K562 (cell line): ENCODE measurements around the gene ASPDH. TPM values are rescaled to one million over a fixed set of nuclear protein-coding genes. Genes with fewer than 3 reads are reported as not detected.

Source experiments
- BHLHE40 ChIP-seq: IDR thresholded peaks from 2 replicates; pipeline ENCODE4 v1.6.1; 2011; ENCODE audit warnings: low read length, improper control_type of control experiment
- HDAC3 ChIP-seq: fragments of 450-650 bp; IDR thresholded peaks from 2 replicates; pipeline ENCODE4 v1.6.1; 2018; ENCODE audit warnings: borderline replicate concordance, mild to moderate bottlenecking, moderate library complexity; ENCODE audit not compliant: partially characterized antibody
- MCM5 ChIP-seq: fragments of 450-650 bp; IDR thresholded peaks from 2 replicates; pipeline ENCODE4 v1.6.1; 2016; ENCODE audit warnings: low read depth
- SP2 ChIP-seq: IDR thresholded peaks from 2 replicates; pipeline ENCODE4 v1.6.1; 2011; ENCODE audit warnings: mild to moderate bottlenecking, low read depth, low read length, moderate library complexity; ENCODE audit not compliant: poor library complexity, severe bottlenecking; ENCODE audit errors: extremely low read depth
- SREBF2 ChIP-seq: sonication (generic); formaldehyde crosslinking; IDR thresholded peaks from 2 replicates; pipeline ENCODE4 v1.4.0; 2020; ENCODE audit warnings: mild to moderate bottlenecking, missing genetic modification reagents
- ZBTB1 ChIP-seq: sonication (generic); formaldehyde crosslinking; IDR thresholded peaks from 2 replicates; pipeline ENCODE4 v1.8.1; 2023; ENCODE audit warnings: missing genetic modification reagents, low read depth, mild to moderate bottlenecking, borderline replicate concordance
- ZNF57 ChIP-seq: fragments of 450-650 bp; formaldehyde crosslinking; IDR thresholded peaks from 2 replicates; pipeline ENCODE4 v1.4.0; 2020; ENCODE audit warnings: mild to moderate bottlenecking, moderate library complexity
- polyA plus RNA-seq, 8 experiments: library from polyadenylated mRNA; depleted of rRNA in 4 of 8; stranded (reverse) in 5 of 8; unstranded in 3 of 8; fragments of >200 nt; fragmentation: Nextera tagmentation in 2 of 8; fragmentation: Illumina TruSeq in 1 of 8; extraction: Ambion mirVana in 2 of 8; extraction: Trizol in 1 of 8; gene quantifications; 2 replicates each; pipeline versions ENCODE4 v1.2.1 to v1.2.3, GENCODE V29; 2011 to 2014; ENCODE audit warnings: inconsistent platforms in 1 of 8, missing spikeins in 1 of 8
- total RNA-seq, 7 experiments: library from RNA; depleted of rRNA in 6 of 7; stranded (reverse); fragments of >200 nt in 6 of 7; fragmentation: Illumina TruSeq in 2 of 7; extraction: Trizol in 2 of 7; gene quantifications; 2 replicates each; pipeline versions ENCODE4 v1.2.1 to v1.2.3, GENCODE V29; 2011 to 2021; ENCODE audit warnings: low replicate concordance in 1 of 7
- TF ChIP-seq, protein P1 (sequence below): IDR thresholded peaks from 2 replicates; pipeline ENCODE4 v1.6.1; 2011; ENCODE audit warnings: borderline replicate concordance, low read depth, mild to moderate bottlenecking, moderate library complexity, low read length; ENCODE audit not compliant: insufficient read depth, poor library complexity, severe bottlenecking

Gene ASPDH
- total and polyA plus RNA-seq, 9 of the 15 experiments (the other 6 are each of a cell fraction or from before 2014, with no cell fraction given), result not detected

DNA sequence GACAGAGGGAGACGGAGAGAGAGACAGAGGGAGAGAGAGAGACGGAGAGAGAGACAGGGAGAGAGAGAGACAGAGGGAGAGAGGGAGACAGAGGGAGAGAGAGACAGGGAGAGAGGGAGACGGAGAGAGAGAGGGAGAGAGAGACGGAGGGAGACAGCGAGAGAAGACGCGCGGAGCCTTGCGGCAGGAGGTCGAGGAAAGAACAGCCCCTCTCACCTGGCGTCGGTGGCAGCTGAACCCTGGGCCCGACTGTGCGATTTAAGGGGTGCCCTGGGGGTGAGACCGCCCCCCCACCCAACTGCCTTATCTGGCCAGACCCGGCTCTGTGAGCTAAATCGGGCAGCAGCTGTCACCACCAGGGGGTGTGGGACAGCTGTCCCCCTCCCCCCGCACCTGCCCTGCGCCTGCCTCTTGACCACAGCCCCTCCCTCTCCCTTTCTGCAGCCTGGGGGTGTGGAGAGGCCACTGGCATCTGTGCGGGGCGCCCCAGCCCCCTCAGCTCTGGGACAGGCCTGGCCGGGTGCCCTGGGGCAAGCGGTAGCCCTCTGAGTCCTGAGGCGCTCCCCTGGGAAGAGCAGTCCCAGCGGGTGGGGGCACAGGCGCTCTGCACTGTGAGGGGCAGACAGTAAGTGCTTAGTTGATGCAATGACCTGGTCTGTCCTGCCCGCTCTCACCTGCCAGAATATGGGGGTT is 13.5 kb downstream of the ASPDH start (continued):
- TF ChIP-seq, protein P1, sequence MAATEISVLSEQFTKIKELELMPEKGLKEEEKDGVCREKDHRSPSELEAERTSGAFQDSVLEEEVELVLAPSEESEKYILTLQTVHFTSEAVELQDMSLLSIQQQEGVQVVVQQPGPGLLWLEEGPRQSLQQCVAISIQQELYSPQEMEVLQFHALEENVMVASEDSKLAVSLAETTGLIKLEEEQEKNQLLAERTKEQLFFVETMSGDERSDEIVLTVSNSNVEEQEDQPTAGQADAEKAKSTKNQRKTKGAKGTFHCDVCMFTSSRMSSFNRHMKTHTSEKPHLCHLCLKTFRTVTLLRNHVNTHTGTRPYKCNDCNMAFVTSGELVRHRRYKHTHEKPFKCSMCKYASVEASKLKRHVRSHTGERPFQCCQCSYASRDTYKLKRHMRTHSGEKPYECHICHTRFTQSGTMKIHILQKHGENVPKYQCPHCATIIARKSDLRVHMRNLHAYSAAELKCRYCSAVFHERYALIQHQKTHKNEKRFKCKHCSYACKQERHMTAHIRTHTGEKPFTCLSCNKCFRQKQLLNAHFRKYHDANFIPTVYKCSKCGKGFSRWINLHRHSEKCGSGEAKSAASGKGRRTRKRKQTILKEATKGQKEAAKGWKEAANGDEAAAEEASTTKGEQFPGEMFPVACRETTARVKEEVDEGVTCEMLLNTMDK, result peak; percentile 60
- TF ChIP-seq HDAC3, result no peak
- 0 out of 2 replicates have a peak, but pooled peaks have one; percentile 36 for TF ChIP-seq ZBTB1 (CRISPR knock-in tag)
- no peak for TF ChIP-seq ZNF57 (CRISPR knock-in tag)
- TF ChIP-seq BHLHE40, result peak; percentile 52
- no peak for TF ChIP-seq MCM5
- no peak for TF ChIP-seq SP2
- TF ChIP-seq SREBF2 (CRISPR knock-in tag), result no peak
